ENCODE measurements around the gene IGSF3.

Gene IGSF3

GRCh38 chr1:116686723-116687352, 19.3 kb upstream of the IGSF3 start:
- no peak for DNase-seq (ENCODE audit: low read depth, low spot score)

DNA sequence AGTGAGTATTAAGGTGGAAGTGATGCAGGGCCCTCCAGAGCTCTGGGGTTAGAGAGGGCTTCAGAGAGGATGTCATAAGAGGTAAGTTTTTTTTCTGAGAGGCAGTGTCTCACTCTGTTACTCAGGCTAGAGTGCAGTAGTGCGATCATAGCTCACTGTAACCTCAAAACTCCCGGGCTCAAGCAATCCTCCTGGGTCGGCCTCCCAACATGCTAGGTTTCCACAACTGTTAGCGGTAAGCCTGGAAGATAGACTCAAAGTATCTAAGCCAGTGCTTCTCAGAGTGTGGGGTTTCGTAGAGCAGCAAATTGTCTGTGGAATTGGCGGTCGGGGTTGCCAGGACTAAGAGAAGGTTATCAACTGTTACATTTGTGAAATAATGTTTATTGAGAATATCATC, 18.6 kb upstream of the IGSF3 start:
- DNase-seq (ENCODE audit: low read depth, low spot score), result no peak

- DNase-seq (ENCODE audit: low read depth, low spot score), result no peak
These were observed 17.0 kb upstream of the IGSF3 start for GRCh38 chr1:116684575-116684974.

- no peak for DNase-seq (ENCODE audit: low read depth, low spot score)
These were observed 15.2 kb upstream of the IGSF3 start for GRCh38 chr1:116682641-116683221.

GRCh38 chr1:116681343-116681899, 13.9 kb upstream of the IGSF3 start:
- DNase-seq (ENCODE audit: low read depth, low spot score), result no peak

- no peak for DNase-seq (ENCODE audit: low read depth, low spot score)
These were observed 13.2 kb upstream of the IGSF3 start for GRCh38 chr1:116680752-116681151.

- DNase-seq (ENCODE audit: low read depth, low spot score), result no peak
These were observed 12.5 kb upstream of the IGSF3 start for GRCh38 chr1:116679828-116680628.

- no peak for DNase-seq (ENCODE audit: low read depth, low spot score)
These were observed 11.7 kb upstream of the IGSF3 start for GRCh38 chr1:116679091-116679827.

- DNase-seq (ENCODE audit: low read depth, low spot score), result no peak
These were observed 11.2 kb upstream of the IGSF3 start for GRCh38 chr1:116678732-116679090.

DNA sequence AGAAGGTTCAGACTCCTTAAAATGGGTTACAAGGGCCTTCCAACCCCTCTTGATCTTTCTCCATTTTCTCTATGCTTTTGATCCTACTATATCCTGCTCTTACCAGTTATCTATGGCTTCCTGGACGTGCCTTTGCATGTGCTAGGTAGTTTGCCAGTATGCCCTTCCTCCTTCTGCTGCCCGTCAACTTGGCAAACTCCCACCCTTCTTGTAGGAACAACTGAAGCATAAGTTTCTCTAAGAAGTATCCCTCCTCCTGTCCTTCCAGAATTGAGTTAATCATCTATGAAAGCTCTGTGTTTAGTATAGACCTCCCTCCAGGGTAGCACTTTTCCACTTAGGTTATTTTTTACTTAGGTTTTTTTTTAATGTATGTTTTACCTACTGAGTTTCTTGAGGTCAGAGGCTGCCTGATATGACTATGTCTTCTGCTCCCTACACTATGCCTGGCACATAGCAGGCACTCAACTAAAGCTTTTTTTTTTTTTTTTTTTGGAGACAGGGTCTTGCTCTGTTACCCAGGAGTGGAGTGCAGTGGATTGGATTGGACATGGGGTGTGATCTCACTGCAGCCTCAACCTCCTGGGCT, 10.0 kb upstream of the IGSF3 start:
- DNase-seq (ENCODE audit: low read depth, low spot score), result no peak

- no peak for DNase-seq (ENCODE audit: low read depth, low spot score)
These were observed 8.8 kb upstream of the IGSF3 start for GRCh38 chr1:116676291-116676690.

DNA sequence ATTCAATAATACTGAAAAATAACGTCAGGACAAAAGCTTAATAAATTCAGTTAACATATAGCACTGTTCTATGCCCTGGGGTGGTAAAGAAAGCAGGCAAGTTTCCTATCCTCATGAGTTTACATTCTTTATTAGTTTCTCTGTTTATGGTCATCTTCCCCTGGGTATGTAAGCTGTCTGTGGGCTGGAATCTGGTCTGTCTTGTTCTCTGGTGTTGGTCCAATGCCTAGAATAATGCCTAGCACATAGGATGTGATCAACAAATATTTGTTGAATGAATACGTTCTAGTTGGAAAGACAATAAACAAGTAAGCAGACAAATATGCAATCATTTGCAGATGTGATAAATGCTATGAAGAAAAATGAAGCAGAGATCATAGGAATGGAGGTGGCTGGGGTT, 7.2 kb upstream of the IGSF3 start:
- DNase-seq (ENCODE audit: low read depth, low spot score), result no peak

DNA sequence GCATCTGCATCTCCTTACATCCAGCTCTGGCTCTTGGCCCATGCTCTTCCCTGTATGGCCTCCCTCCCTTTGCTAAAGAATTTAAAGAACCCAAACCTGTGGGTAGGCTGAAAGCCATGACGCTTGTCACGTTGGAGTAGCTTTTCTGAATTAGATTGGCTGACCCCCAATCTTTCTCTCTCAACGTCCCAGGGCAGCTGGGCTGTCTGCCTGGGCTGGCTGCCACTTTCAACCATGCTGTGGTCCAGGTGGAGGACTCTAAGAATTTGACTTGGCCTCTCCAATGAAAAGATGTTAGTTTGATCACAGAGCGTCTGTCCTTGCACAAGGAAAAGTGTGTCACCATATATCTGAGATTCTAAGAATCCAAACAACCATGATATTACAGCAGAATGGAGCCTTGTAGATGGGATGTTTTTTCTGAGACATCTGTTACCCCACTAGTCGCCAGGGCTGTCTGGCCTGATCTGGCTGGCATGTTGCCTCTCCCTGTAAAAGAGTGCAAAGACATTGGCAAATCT, 6.5 kb upstream of the IGSF3 start:
- no peak for DNase-seq (ENCODE audit: low read depth, low spot score)

DNA sequence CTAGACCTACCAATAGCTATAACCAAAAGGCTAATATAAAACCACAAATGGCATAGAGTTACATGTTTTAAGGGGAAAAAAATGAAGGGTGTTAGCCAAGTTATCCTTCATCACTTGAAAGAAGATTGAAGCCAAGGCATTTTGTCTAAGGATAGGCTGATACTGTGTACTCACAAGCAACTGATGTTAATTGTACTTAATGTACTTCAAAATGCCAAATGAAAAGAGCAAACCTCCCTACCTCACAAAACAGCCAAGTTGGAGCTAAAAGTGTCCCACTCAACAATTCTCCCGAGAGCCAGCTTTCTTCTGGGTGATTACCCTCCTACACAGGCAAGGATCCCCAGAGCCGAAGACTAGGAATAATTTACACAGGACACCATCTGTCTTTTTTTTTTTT, 4.4 kb upstream of the IGSF3 start:
- DNase-seq (ENCODE audit: low read depth, low spot score), result no peak

DNA sequence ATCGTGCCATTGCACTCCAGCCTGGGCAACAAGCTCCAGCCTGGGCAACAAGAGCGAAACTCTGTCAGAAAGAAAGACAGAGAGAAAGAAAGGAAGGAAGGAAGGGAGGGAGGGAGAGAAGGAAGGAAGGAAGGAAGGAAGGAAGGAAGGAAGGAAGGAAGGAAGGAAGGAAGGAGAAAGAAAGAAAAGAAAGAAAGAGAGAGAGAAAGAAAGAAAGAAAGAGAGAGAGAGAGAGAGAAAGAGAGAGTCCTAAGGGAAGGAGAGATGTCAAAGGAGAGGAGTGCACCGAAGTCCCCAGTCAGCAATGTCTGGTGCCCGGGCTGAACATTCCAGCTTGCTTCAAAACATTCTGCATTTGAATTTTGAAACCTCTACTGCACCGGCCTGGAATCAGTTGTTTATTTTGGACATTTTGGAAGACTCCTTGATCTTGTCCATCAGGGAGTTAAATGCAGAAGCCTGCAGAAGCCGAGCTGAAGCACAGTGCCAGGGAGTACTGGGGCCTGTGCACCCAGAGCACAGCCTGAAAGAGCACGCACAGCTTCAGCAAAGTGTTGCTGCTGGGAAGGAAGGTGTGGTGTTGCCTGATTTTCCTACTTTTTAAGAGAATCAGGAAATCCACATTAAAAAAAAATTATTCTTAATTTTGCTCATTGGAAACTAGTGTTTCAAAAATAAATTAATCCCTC, 3.7 kb upstream of the IGSF3 start:
- DNase-seq (ENCODE audit: low read depth, low spot score), result no peak

- DNase-seq (ENCODE audit: low read depth, low spot score), result no peak
These were observed 744 bp upstream of the IGSF3 start for GRCh38 chr1:116668277-116668676.

GRCh38 chr1:116667078-116667574, 407 bp downstream of the IGSF3 start:
- DNase-seq (ENCODE audit: low read depth, low spot score), result no peak

DNA sequence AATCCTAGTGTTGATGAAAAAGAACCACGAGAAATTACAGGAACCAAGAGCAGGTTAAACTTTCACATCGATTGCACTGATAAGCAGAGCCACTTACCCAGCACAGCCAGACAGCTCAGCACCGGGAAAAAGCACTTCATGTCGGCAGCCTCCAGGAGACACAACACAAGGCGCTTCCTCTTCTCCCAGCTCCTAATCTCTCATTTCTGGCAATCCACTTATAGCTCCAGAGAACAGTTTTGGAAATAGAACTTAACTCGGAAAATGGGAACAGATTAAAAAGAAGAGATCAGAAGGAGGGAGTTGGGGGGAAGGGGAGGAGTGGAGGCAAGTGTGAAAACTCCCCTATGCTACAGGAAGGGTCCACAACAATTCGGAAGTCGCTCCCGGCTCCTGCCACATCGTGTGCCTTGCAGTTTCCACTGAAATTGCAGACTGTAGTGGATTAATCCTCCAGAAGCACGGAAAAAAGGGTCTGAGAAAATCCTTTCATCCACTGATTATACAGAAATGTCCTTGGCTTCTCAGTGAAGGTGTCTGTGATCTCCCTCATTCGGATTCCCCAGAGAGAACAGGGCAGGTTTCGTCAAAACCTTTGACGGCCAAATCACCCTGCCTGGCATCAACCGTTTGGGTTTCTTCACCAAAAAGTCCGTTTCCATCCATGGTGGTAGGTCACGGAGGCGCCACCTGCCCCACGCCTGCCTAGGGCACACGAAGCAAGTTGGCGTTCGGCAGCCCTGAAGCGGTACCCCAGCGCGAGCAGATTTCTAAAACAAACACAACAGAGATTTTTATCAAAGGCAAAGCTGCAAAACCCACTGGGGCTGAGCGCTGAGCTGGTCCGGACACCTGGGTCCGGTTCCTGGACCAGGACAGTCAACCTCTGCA, 1.1 kb downstream of the IGSF3 start:
- DNase-seq (ENCODE audit: low read depth, low spot score), result no peak

- no peak for DNase-seq (ENCODE audit: low read depth, low spot score)
These were observed 2.6 kb downstream of the IGSF3 start for GRCh38 chr1:116664978-116665371.
